H1 (cell line): Measurements from ENCODE around the gene COX7A1. TPM values are rescaled to one million over a fixed set of nuclear protein-coding genes. Genes with fewer than 3 reads are reported as not detected.

ENCODE experiments used
- CEBPB ChIP-seq: IDR thresholded peaks from 2 replicates; pipeline ENCODE4 v1.6.1; 2012; ENCODE audit warnings: low read depth, low read length
- CHD7 ChIP-seq: fragments of 300-600 bp; sonication (generic); IDR thresholded peaks from 2 replicates; pipeline ENCODE4 v1.7.1; 2012; ENCODE audit warnings: low read length, moderate library complexity, mild to moderate bottlenecking, inconsistent platforms; ENCODE audit not compliant: insufficient replicate concordance
- FOSL1 ChIP-seq: IDR thresholded peaks from 2 replicates; pipeline ENCODE4 v1.6.1; 2011; ENCODE audit warnings: mild to moderate bottlenecking, low read depth, low read length, moderate library complexity; ENCODE audit not compliant: insufficient read depth
- POLR2A ChIP-seq, 2 experiments: IDR thresholded peaks; 1 replicate in 1 of 2; 2 replicates in 1 of 2; pipeline ENCODE4 v1.6.1; 2011; ENCODE audit warnings: low read depth in 2 of 2, low read length in 2 of 2, mild to moderate bottlenecking in 2 of 2; ENCODE audit errors: control extremely low read depth in 1 of 2
- RNF2 ChIP-seq: fragments of 200-900, 300-1000 bp; sonication (generic); IDR thresholded peaks from 2 replicates; pipeline ENCODE4 v1.7.1; 2016; ENCODE audit warnings: borderline replicate concordance, low read depth, mild to moderate bottlenecking, antibody characterized with exemption, low read length; ENCODE audit not compliant: poor library complexity, severe bottlenecking; ENCODE audit errors: missing control alignments
- TEAD4 ChIP-seq: IDR thresholded peaks from 2 replicates; pipeline ENCODE4 v1.6.1; 2012; ENCODE audit warnings: low read depth, low read length, inconsistent platforms, mixed read lengths
- USF2 ChIP-seq: IDR thresholded peaks from 2 replicates; pipeline ENCODE4 v1.6.1; 2011; ENCODE audit warnings: low read length, improper control_type of control experiment
- polyA plus RNA-seq, 7 experiments: library from polyadenylated mRNA; depleted of rRNA in 3 of 7; stranded (reverse) in 5 of 7; unstranded in 2 of 7; fragments of >200 nt in 5 of 7; fragments of 200-250 nt in 2 of 7; gene quantifications; 1 replicate in 5 of 7; 2 replicates in 1 of 7; 4 replicates in 1 of 7; pipeline versions ENCODE4 v1.2.1 to v1.2.3, GENCODE V29; 2011 to 2013; ENCODE audit warnings: missing spikeins in 2 of 7, mixed read lengths in 2 of 7
- total RNA-seq: library from RNA; stranded (reverse); fragmentation: NEBNext Ultra II Directional; extraction: Animal tissue kit (Norgen Biotek cat#: 25700); gene quantifications from 2 replicates; pipeline ENCODE4 v1.2.1, GENCODE V29; 2021

The COX7A1 gene
- total and polyA plus RNA-seq, 2 of the 8 experiments (the other 6 are each of a cell fraction or from before 2014, with no cell fraction given) = 0.60 TPM

- no peak for TF ChIP-seq RNF2
- no peak for TF ChIP-seq TEAD4
- TF ChIP-seq POLR2A (IDR thresholded peaks at IDR 0.05; ENCODE audit: control extremely low read depth in 1 of 2, low read depth in 2 of 2, low read length in 2 of 2) = no peak
- TF ChIP-seq CHD7 = no peak
- no peak for TF ChIP-seq CEBPB
- no peak for TF ChIP-seq USF2
- TF ChIP-seq FOSL1 = no peak
These were observed 262 bp downstream of the COX7A1 start (continued) for GRCh38 chr19:36152019-36152351.
